T follicular helper cell (primary cell): ENCODE data around the gene CBFB.
A peak's percentile ranks its signal among the peaks of the same experiment; 100 is the strongest.

Source experiments
- DNase-seq: peaks from one replicate; pipeline ENCODE4 v3.0.0-alpha.2; 2020; ENCODE audit warnings: low read depth

Gene CBFB

DNA sequence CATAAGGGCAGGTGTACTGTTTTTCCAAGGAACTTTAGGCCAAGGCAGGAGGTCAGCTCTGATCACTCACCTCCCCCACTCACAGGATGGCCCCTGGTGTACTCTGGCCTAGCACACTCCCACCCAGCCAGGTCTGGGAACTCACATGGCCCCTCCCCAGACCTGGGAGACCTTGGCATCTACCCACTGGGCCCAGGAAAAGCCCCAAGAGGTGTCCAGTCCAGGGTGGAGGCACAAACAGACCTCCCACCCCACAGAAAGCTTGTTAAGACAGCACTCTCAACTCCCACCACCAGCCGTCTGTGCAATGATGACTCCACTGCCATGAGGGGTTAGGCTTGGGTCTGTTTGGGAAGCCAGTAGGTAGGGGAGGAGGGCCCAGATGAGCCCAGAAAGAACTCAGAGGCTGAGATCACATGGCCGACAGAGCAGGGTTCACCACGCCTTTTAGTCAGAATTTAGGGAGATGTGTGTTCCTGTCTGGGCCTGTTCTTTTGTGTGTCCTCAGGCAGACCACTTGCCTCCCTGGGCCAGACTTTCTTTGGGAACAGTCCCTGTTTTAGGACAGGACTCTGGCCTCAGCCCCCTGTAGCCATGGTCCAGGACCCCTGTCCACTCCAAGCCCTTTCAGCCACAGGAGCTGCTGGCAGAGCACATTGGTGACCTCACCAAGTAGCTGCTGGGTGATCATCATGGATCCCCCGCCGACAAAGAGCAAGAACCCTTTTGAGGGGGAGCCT is 12.1 kb upstream of the CBFB start:
- no peak for DNase-seq

- DNase-seq: no peak
These were observed 11.6 kb upstream of the CBFB start for GRCh38 chr16:67017421-67017750.

- DNase-seq: peak; percentile 77
These were observed 11.0 kb upstream of the CBFB start for GRCh38 chr16:67017810-67018488.

- DNase-seq: no peak
These were observed 9.8 kb upstream of the CBFB start for GRCh38 chr16:67019171-67019570.

- DNase-seq: no peak
These were observed 7.6 kb upstream of the CBFB start for GRCh38 chr16:67021321-67021720.

- no peak for DNase-seq
These were observed 6.3 kb upstream of the CBFB start for GRCh38 chr16:67022531-67023214.

GRCh38 chr16:67023689-67024088 is 5.3 kb upstream of the CBFB start:
- no peak for DNase-seq

- DNase-seq: no peak
These were observed 4.4 kb upstream of the CBFB start for GRCh38 chr16:67024384-67025209.

DNA sequence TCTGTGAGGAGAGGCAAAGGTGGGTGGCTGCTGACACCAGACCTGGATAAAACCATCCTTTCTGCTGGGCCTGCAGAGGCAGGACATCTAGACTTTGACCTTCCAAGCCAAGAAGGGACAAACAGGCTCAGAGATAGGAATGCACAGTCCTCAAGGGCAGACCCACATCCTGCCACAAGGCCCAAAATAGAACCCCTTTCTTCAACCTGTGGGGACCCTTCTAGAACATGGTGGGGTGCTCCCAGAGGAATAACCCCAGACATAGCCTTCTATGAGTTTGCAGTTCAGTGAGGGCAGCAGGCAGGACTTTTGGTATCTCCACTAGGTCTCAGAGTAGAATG is 3.8 kb upstream of the CBFB start:
- DNase-seq: no peak

- no peak for DNase-seq
These were observed 2.4 kb upstream of the CBFB start for GRCh38 chr16:67026570-67026969.

DNA sequence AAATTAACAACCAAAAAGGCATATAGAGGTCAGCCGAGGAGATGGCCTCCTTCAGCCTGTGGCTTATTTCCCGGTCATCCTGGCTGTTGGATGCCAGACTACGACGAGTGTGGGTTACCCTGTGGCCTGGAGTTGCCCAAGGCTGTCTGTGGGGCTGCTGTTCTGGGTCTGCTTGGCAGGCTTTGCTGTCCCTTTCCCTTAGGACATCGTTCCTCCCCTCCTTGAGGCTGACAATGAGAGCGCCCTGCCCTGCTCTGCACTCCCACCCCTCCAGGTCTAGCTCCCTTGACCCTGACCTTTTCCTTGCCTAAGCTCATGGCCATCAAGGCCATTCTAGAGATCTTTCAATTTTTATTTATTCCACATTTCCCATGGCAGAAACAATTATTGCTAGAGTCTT is 1.9 kb upstream of the CBFB start:
- no peak for DNase-seq

GRCh38 chr16:67028167-67028695 is 718 bp upstream of the CBFB start:
- DNase-seq: no peak

GRCh38 chr16:67029254-67030096 is 526 bp downstream of the CBFB start:
- peak; percentile 41 for DNase-seq

- no peak for DNase-seq
These were observed 1.4 kb downstream of the CBFB start for GRCh38 chr16:67030221-67030962.

DNA sequence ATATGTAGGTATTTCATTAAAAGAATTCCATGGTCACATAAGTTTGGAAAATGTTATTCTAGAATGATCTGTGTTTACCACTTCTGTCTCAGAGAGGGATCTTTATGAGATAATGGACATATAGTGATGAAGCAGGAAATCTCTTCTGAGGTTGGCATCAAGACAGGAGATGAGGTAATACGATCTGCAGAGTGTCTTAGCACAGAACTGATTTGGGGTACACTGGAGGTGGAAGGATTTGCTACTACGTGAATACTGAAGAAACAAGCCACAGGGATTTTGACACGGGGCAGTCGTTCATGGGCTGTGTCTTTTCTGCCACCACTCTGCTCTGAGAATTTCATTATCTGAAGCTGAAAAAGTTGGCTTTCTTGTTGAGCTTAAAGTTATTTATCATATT is 5.5 kb downstream of the CBFB start:
- no peak for DNase-seq

DNA sequence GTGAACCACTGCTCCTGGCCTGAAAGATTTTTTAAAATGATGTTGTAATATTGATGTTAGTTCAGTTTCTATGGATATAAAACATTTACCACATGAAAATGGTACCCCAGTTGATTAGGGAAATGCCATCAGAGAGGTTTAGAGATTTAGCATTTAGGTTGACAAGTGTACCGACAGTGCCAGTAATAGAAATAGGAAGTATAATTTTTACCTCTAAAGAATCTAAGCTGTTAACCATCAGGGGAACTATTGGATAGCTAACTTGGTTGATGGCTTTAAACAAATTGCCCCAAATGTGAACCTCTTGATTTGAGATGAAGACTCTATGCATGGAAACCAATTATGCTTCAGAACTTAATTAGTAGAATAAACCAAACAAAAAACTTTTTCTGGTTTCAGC is 6.4 kb downstream of the CBFB start:
- DNase-seq: no peak

DNA sequence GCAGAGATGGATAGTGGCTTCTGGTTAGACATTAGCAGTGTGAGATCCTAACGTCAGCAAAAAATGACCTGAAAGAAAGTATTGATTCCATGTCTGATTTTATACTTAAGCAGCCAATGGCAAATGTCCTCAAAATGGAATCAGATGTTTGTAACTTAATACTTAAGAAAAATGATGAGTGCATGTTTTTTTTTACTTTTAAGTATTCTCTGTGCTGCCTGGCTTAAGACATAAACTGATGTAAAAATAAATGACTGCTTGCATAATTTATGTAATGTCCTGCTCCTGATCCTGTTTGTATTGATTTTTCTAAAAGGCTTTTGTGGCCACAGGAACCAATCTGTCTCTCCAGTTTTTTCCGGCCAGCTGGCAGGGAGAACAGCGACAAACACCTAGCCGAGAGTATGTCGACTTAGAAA is 7.4 kb downstream of the CBFB start:
- DNase-seq: no peak

- no peak for DNase-seq
These were observed 10.5 kb downstream of the CBFB start for GRCh38 chr16:67039260-67040020.

DNA sequence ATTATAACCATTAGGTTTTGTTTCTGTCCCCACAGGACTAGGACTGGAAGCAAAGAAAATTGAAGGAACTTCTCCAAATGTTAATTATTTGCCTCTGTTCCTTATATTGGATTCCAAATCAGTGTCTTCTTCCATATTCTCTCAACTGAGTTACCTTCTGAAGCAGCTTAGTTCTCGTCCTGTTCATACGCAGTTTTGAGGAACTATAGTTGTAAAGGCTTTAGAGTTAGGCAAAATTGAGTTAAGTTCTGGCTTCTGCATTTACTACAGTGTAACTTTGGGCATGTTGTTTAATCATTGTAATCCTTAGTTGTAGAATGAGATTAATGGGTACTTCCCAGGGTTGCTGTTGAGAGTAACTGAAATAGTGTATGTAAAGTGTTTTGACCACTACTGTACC is 11.2 kb downstream of the CBFB start:
- no peak for DNase-seq

DNA sequence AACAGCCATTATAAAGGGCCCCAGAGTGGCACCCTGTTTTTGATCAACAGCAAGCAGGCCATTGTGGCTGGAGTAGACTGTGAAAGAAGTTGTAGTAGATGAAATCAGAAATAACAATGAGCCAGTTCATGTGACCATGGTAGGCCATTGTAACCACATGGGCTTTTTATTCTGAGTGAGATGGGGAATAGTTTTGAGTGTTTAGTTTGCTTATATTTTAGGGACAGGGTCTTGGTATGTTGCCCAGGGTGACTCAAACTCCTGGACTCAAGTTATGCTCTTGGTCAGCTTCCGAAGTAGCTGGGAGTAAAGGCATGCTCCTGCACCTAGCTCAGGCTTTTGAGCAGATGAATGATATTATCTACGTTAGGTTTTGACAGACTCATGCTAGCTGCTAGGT is 12.0 kb downstream of the CBFB start:
- no peak for DNase-seq
